ENCODE measurements around the gene LGALS7B.
"Not testable (repeated sequence)": the region's sequence is repeated elsewhere in the genome, so short reads cannot be mapped to it uniquely, and the experiment has no call there.

Gene LGALS7B

GRCh38 chr19:38788478-38789243, at the start of gene LGALS7B:
Gene LGALS7B, plus strand, starts transcription at chr19:38789200. Its CDS starts 27 bp downstream, at chr19:38789227.
- no peak for DNase-seq

GRCh38 chr19:38739440-38740256, 49.4 kb upstream of the LGALS7B start:
- no peak for DNase-seq

GRCh38 chr19:38740257-38740592, 48.8 kb upstream of the LGALS7B start:
- DNase-seq = no peak

GRCh38 chr19:38740932-38741331, 48.1 kb upstream of the LGALS7B start:
- no peak for DNase-seq

- DNase-seq = no peak
Measured at GRCh38 chr19:38741670-38742069, 47.3 kb upstream of the LGALS7B start.

GRCh38 chr19:38742296-38742695, 46.7 kb upstream of the LGALS7B start:
- DNase-seq = no peak

- DNase-seq = no peak
Measured at GRCh38 chr19:38742906-38743305, 46.1 kb upstream of the LGALS7B start.

- no peak for DNase-seq
Measured at GRCh38 chr19:38743394-38744297, 45.4 kb upstream of the LGALS7B start.

- no peak for DNase-seq
Measured at GRCh38 chr19:38744298-38744681, 44.7 kb upstream of the LGALS7B start, which contains the start of gene CAPN12. Gene CAPN12, minus strand, starts transcription at chr19:38744474. Its CDS starts 309 bp downstream, at chr19:38744165.

- DNase-seq = no peak
Measured at GRCh38 chr19:38744874-38745273, 44.1 kb upstream of the LGALS7B start.

- DNase-seq = no peak
Measured at GRCh38 chr19:38745316-38745715, 43.7 kb upstream of the LGALS7B start.

GRCh38 chr19:38753783-38754182, 35.2 kb upstream of the LGALS7B start:
- not testable (repeated sequence) for DNase-seq

GRCh38 chr19:38754196-38754595, 34.8 kb upstream of the LGALS7B start:
- not testable (repeated sequence) for DNase-seq

GRCh38 chr19:38759590-38760003, 29.4 kb upstream of the LGALS7B start:
- no peak for DNase-seq

GRCh38 chr19:38760805-38761517, 28.0 kb upstream of the LGALS7B start:
- DNase-seq = not testable (repeated sequence)

- not testable (repeated sequence) for DNase-seq
Measured at GRCh38 chr19:38761884-38762389, 27.1 kb upstream of the LGALS7B start.

GRCh38 chr19:38763795-38764220, 25.2 kb upstream of the LGALS7B start:
- DNase-seq = no peak

- no peak for DNase-seq
Measured at GRCh38 chr19:38765214-38765613, 23.8 kb upstream of the LGALS7B start.

GRCh38 chr19:38766276-38767047, 22.5 kb upstream of the LGALS7B start:
- no peak for DNase-seq

- DNase-seq = no peak
Measured at GRCh38 chr19:38769635-38770211, 19.3 kb upstream of the LGALS7B start.
